Head of caudate nucleus (tissue), 42 donors: ENCODE data around the gene EMSY.
A peak's percentile ranks its signal among the peaks of the same experiment; 100 is the strongest.
"Not testable (repeated sequence)": the region's sequence is repeated elsewhere in the genome, so short reads cannot be mapped to it uniquely, and the experiment has no call there.

ENCODE experiments used
- DNase-seq, 42 donors: peaks; one replicate each; pipeline versions ENCODE4 v3.0.0 to v3.0.0-alpha.2; 2020 to 2021; ENCODE audit warnings: mixed read lengths in 7 of 42
- intact Hi-C: fragments of 100-400 bp; cut with DNase I; formaldehyde crosslinking; loops from one replicate; pipeline ENCODE4 v1.15.0; 2022

Gene EMSY

DNA sequence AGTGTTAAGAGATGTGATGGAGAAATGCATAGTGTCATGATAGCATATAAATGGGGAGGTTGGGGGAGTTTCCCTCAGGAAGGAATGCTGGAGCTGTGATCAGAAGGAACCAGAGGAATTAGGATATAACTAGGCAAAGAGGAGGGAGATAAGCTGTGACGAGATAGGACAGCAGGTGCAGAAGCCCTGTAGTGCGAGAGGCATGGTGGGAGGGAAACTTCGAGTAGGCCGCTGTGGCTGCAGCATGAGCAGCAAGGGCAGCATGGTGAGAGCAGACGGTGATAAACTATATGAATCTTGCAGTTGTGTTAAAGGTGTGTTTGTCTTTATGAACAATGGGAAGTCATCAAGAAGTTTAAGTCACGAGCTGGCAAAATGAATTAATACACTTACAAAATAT is 109.9 kb downstream of the EMSY start:
- intact Hi-C loops, result no loop called here
- no peak for DNase-seq

- intact Hi-C loops, result no loop called here
- no peak for DNase-seq
These were observed 112.6 kb downstream of the EMSY start for GRCh38 chr11:76557466-76557865.

- intact Hi-C loops, result no loop called here
- no peak for DNase-seq
These were observed 113.7 kb downstream of the EMSY start for GRCh38 chr11:76558473-76558872.

GRCh38 chr11:76558891-76559290 is 114.1 kb downstream of the EMSY start:
- intact Hi-C loops, result no loop called here
- no peak for DNase-seq

GRCh38 chr11:76559346-76559745 is 114.5 kb downstream of the EMSY start:
- intact Hi-C loops, result no loop called here
- DNase-seq, result no peak

- intact Hi-C loops, result no loop called here
- no peak for DNase-seq
These were observed 115.4 kb downstream of the EMSY start for GRCh38 chr11:76560219-76560618.

DNA sequence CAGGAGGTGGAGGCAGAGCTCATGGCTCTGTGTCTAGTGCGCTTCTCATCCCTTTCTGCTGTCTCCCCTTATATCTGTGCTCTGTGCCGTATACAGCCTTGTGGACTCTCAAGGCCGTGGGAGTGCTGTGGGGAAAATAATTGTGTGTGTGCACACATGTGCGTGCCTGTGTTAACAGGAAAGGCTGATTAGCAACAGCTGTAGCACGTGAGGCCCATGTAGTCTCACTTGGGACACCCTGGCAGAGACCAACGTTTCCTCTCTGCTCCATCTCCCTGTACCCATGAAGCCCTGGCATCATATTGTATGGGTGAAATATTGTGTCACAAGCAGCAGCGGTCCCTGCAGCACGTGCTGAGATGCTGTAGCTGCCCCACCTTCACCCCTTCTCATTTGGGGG is 116.4 kb downstream of the EMSY start:
- DNase-seq, result no peak

DNA sequence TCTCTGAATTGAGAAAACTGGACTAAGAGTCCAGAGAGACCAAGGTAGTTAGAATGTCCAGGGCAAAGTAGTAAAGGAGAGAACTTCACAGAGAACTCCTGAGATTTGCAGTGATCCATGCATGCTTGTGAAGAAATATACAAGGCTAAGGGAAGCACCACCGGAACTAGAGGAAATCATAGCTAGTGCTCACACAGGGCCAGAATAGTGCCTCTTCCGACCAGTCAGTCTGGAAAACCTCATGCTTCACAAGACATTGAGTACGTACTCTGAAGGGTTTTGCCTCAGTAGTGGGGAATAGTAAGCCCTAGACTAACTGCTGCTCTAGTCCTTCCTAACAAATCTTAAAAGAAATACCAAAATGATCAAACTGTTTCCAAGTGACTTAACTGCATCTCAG is 117.7 kb downstream of the EMSY start:
- DNase-seq, result no peak

More for the DNA sequence above, 116.4 kb downstream of the EMSY start:
- intact Hi-C loops, result no loop called here

GRCh38 chr11:76564364-76564763 is 119.5 kb downstream of the EMSY start:
- intact Hi-C loops, result no loop called here

More for the DNA sequence above, 117.7 kb downstream of the EMSY start:
- intact Hi-C loops, result no loop called here

GRCh38 chr11:76566811-76567210 is 122.0 kb downstream of the EMSY start:
- intact Hi-C loops, result no loop called here
- DNase-seq, result no peak

More at GRCh38 chr11:76564364-76564763, 119.5 kb downstream of the EMSY start:
- DNase-seq, result no peak

GRCh38 chr11:76567261-76567660 is 122.4 kb downstream of the EMSY start:
- intact Hi-C loops, result no loop called here
- no peak for DNase-seq

DNA sequence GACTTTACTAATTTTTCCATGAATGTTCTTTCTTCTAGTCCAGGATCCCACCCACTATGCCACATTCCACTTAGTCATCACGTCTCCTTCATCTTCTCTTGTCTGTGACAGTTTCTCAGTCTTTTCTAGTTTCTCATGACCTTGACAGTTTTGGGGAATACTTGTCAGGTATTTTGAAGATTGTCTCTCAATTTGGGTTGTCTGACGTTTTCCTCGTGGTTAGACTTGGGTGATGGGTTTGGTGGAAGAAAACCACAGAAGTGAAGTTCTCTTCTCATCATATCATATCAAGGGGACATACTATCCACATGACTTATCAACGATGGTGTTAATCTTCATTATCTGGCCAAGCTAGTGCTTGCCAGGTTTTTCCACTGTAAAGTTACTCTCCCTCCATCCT is 123.3 kb downstream of the EMSY start:
- intact Hi-C loops, result no loop called here
- no peak for DNase-seq

DNA sequence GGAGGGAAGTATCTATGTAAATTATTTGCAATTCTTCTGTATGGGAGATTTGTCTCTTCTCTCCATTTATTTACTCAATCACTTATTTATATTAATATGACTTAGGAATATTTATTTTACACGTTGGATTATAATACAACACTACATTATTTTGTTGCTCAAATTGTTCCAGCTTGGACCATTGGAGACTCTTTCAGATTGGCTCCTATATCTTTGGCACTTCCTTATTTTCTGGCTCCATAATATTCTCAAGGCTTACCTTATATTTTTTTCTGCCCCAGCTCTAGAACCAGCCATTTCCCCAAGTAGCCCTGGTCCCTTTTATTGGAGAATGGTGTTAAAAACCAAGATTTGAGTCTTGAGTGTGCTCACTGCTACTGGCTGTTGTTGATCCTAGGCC is 123.8 kb downstream of the EMSY start:
- no peak for DNase-seq
- intact Hi-C loops, result no loop called here

DNA sequence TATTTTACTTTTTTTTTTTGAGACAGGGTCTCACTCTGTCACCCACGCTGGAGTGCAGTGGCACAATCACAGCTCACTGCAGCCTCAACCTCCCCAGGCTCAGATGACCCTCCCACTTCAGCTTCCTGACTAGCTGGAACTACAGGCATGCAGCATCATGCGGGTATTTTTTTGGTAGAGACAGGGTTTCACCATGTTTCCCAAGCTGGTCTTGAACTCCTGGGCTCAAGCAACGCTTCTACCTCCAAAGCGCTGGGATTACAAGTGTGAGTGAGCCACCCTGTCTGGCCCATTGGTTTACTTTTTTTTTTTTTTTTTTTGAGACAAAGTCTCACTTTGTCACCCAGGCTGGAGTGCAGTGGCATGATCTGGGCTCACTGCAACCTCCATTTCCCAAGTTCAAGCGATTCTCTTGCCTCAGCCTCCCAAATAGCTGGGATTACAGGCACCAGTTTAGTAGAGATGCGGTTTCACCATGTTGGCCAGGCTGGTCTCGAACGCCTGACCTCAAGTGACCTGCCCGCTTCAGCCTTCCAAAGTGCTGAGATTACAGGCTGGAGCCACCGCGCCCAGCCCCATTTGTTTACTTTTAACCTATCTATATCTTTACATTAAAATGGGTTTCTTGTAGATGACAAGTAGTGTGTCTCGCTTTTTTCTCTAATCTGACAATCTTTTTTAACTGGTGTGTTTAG is 127.5 kb downstream of the EMSY start:
- intact Hi-C loops, DNase-seq: not testable (repeated sequence)

- DNase-seq, result no peak
- intact Hi-C loops, result no loop called here
These were observed 129.6 kb downstream of the EMSY start for GRCh38 chr11:76574406-76574805.

- no peak for DNase-seq
- intact Hi-C loops, result no loop called here
These were observed 130.1 kb downstream of the EMSY start for GRCh38 chr11:76574879-76575278.

DNA sequence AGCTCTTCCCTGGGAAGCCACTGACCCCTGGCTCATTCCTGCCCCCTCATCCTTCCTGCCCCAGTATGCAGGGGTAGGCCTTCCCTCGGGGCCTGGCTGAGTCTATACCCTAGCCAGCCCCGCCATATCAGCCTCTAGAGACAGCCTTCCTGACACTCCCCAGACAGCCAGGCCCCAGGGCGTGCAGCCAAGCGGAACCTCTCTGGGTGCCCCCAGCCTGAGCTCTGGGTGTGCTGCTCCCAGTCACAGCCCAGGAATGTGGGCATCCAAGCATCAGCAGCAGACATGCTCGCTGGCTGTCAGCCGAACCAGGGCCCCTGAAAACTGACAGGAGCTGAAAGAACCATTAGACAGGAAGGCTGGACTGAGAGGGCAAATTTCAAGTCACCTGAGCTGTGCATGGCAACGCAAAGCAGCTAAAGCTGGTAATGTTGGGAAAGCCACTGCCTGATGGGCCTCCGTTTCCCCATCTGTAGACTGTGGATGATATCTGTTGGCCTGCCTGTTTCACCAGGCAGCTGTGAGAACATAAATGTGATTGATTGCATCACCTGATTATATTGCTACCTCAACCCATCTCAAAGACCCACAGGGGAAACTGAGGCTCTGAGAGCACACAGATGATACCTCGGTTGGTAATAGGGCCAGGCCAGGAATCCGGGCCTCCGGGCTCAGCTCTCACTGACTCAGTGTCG is 132.6 kb downstream of the EMSY start:
- no peak for DNase-seq
- intact Hi-C loops, result no loop called here

DNA sequence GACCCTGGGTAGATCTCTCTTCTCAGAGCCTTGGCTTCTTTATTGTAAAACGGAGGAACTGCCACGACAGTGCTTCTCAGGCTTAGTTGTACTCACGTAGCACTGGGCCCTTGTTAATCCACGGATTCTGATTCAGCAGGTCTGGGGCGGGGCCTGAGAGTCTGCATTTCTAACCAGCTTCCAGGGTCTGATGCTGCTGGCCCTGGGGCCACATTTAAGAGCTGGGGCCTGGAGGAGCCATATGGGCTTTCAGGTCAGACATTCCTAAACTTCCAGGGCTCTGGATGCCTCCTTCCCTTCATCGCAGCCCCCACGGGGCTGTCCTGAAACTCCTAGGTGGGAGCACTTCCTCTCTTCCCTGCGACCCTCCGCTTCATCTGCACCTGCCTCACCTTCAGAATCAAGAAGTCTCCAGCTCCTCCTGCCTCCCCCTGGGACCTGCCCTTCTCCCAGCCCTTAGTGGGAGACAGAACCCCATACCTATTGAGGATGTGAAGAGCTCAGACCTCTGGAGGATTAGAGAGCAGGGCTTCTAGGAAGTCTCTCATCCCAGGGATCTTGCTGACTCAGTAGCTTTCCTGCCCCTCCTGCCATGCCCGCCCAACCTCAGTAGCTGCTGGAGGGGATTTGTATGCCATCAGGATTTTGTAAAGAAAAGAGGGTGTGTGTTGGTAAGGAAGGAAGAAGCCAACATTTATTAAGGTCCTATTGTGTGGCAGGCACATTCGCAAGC is 133.3 kb downstream of the EMSY start:
- intact Hi-C loops, result no loop called here
- no peak for DNase-seq

DNA sequence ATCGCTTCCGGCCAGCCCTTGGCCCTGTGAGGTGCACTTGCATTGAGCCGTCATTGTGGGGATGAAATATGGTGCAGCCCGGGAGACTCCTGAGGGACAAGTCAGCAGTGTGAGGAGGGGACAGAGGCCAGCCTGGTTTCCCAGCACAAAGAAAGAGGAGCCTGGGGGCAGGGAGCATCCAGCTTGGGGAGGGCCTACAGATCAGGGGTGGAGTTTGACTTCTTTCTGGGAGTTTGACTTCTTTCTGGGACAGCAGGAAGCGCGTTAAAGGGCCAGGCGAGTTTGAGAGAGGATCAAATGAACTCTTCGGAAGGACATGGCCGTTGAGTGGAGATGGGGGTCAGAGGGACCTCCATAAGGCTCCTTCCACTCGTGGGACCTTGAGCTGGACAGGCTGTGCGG is 133.8 kb downstream of the EMSY start:
- DNase-seq, result no peak
- intact Hi-C loops, result no loop called here

DNA sequence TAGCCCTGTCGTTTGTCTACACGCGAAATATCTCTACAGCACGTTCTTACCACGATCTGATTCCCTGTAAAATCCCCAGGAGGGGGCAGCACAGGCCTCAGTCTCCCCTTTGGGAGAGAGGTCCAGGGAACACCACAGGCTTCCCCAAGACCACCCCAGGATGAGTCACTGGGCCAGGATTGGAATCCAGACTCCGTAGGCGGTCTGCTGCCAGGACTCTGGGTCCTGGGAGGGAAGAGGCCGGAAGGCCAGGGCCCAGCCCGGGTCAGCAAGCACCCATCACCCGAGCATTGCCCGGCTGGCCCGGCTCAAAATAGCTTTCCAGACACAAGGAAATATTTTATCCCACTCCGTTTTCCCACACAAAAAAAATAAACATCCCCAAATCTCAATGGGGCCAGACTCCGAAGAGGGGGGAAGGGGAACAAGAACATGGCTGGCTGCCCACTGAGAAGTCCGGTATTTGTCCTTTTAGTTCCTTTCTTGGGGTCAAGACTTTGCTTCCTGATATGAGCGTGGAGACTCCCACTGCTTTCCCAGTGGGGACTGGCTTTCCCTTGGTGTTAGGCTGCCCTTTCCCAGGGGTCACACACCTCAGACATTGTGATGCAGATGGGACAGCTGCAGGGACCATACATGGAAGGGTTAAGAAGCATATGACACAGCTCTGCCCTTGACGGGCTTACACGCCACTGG is 134.4 kb downstream of the EMSY start:
- intact Hi-C loops, result no loop called here
- DNase-seq, result peak in 1 of 42 donors; percentile 34
